Measurements from ENCODE around the gene TNXB.
"Not testable (repeated sequence)": the region's sequence is repeated elsewhere in the genome, so short reads cannot be mapped to it uniquely, and the experiment has no call there.

GRCh38 chr6:32049736-32050135 is 59.4 kb downstream of the TNXB start:
- TF ChIP-seq CTCF (IDR thresholded peaks at IDR 0.05; ENCODE audit: extremely low read depth in 1 of 2, insufficient read depth in 1 of 2, low read depth in 1 of 2, low read length in 2 of 2); MYC (IDR thresholded peaks at IDR 0.05; ENCODE audit: low read depth, low read length); POLR2A (IDR thresholded peaks at IDR 0.05; ENCODE audit: low read depth, low read length); POLR2AphosphoS5 (IDR thresholded peaks at IDR 0.05; ENCODE audit: insufficient read depth, low read depth, low read length): not testable (repeated sequence)

All from endothelial cell of umbilical vein (primary cell).